Endothelial cell of umbilical vein (primary cell): ENCODE measurements around the gene GMEB2. TPM values are rescaled to one million over a fixed set of nuclear protein-coding genes. Genes with fewer than 3 reads are reported as not detected.
"Not testable (repeated sequence)": the region's sequence is repeated elsewhere in the genome, so short reads cannot be mapped to it uniquely, and the experiment has no call there.

Experiments used
- BruUV-seq: library from RNA; stranded (reverse); fragments of 400-500 nt; replicated peaks from 2 replicates; lab custom pipeline; 2021; lab: Mats Ljungman, UMichigan
- CTCF ChIA-PET: fragments of 300-600, 350-600 bp; sonication (Branson Sonifier 250); formaldehyde crosslinking; loops from one replicate; lab custom pipeline; 2021; ENCODE audit warnings: antibody characterized with exemption, inconsistent platforms; lab: Charles Lee
- POLR2A ChIA-PET: fragments of 300-600, 350-600 bp; sonication (Branson Sonifier 250); formaldehyde crosslinking; loops from one replicate; lab custom pipeline; 2021; ENCODE audit warnings: antibody characterized with exemption, inconsistent platforms; lab: Charles Lee
- DNase-seq: peaks from one replicate; pipeline ENCODE4 v3.0.0-alpha.2; 2011; ENCODE audit warnings: low read depth, low spot score
- FAIRE-seq: peaks from 2 replicates; lab custom pipeline; 2011; peaks lifted over from hg19 to GRCh38; lab: Jason Lieb, UNC
- H2AFZ ChIP-seq: 2 replicates; pipeline ENCODE4 v1.6.0; 2012; ENCODE audit warnings: low read depth, low read length, control low read depth, inconsistent platforms
- H3K27ac ChIP-seq: 2 replicates; pipeline ENCODE4 v1.5.1; 2011; ENCODE audit warnings: low read depth, mild to moderate bottlenecking, control low read depth, low read length, moderate library complexity; ENCODE audit not compliant: insufficient read depth
- H3K27me3 ChIP-seq, 2 experiments: 2 replicates each; pipeline versions ENCODE4 v1.6.0 to v1.6.1; 2011; ENCODE audit warnings: low read length in 2 of 2, mixed read lengths in 1 of 2; ENCODE audit not compliant: control insufficient read depth in 2 of 2, insufficient read depth in 2 of 2
- H3K36me3 ChIP-seq, 2 experiments: 2 replicates in 1 of 2; 3 replicates in 1 of 2; pipeline ENCODE4 v1.5.1; 2011; ENCODE audit warnings: low read length in 2 of 2, mild to moderate bottlenecking in 1 of 2, moderate library complexity in 1 of 2; ENCODE audit not compliant: control insufficient read depth in 2 of 2, insufficient read depth in 2 of 2; ENCODE audit errors: extremely low read depth in 1 of 2
- H3K4me1 ChIP-seq: 3 replicates; pipeline ENCODE4 v1.5.1; 2011; ENCODE audit warnings: mild to moderate bottlenecking, low read length; ENCODE audit not compliant: control insufficient read depth, insufficient read depth; ENCODE audit errors: extremely low read depth
- H3K4me2 ChIP-seq: 2 replicates; pipeline ENCODE4 v1.6.1; 2011; ENCODE audit warnings: low read length, control low read depth, mixed read lengths; ENCODE audit not compliant: insufficient read depth
- H3K4me3 ChIP-seq, 3 experiments: fragments of 200-600 bp in 1 of 3; sonication (generic), shearing (Covaris generic) in 1 of 3; replicated peaks in 1 of 3; 2 replicates each; pipeline ENCODE4 v1.5.1; 2011 to 2016; ENCODE audit warnings: control low read depth in 3 of 3, low read length in 3 of 3, mild to moderate bottlenecking in 2 of 3, inconsistent platforms in 1 of 3, low read depth in 1 of 3, moderate library complexity in 1 of 3; ENCODE audit not compliant: insufficient read depth in 1 of 3
- H3K79me2 ChIP-seq: 2 replicates; pipeline ENCODE4 v1.6.0; 2012; ENCODE audit warnings: low read length, inconsistent platforms; ENCODE audit not compliant: control insufficient read depth, insufficient read depth
- H3K9ac ChIP-seq: replicated peaks from 2 replicates; pipeline ENCODE3; 2011; ENCODE audit warnings: low read length, control low read depth; ENCODE audit not compliant: insufficient read depth; ENCODE audit errors: extremely low read depth
- H3K9me1 ChIP-seq: replicated peaks from 3 replicates; pipeline ENCODE4 v1.6.0; 2011; ENCODE audit warnings: mild to moderate bottlenecking, low read length; ENCODE audit not compliant: control insufficient read depth, insufficient read depth; ENCODE audit errors: extremely low read depth
- H3K9me3 ChIP-seq: replicated peaks from 2 replicates; pipeline ENCODE4 v1.5.1; 2012; ENCODE audit warnings: low read length, inconsistent platforms; ENCODE audit not compliant: control insufficient read depth, insufficient read depth
- H4K20me1 ChIP-seq: replicated peaks from 2 replicates; pipeline ENCODE3; 2011; ENCODE audit warnings: mild to moderate bottlenecking, low read length; ENCODE audit not compliant: control insufficient read depth, insufficient read depth; ENCODE audit errors: extremely low read depth
- EZH2 ChIP-seq: IDR thresholded peaks from 2 replicates; pipeline ENCODE4 v1.6.1; 2012; ENCODE audit warnings: borderline replicate concordance, low read depth, mild to moderate bottlenecking, moderate library complexity, low read length, inconsistent platforms; ENCODE audit not compliant: severe bottlenecking
- FOS ChIP-seq: IDR thresholded peaks from 2 replicates; pipeline ENCODE4 v1.6.1; 2011; ENCODE audit warnings: mild to moderate bottlenecking, low read length, moderate library complexity, borderline replicate concordance; ENCODE audit not compliant: insufficient read depth
- GATA2 ChIP-seq: IDR thresholded peaks from 2 replicates; pipeline ENCODE4 v1.7.0; 2011; ENCODE audit warnings: low read depth, mild to moderate bottlenecking, moderate library complexity, mixed read lengths, low read length; ENCODE audit not compliant: insufficient read length, insufficient read depth
- JUN ChIP-seq: IDR thresholded peaks from 2 replicates; pipeline ENCODE4 v1.6.1; 2011; ENCODE audit warnings: borderline replicate concordance, low read depth; ENCODE audit not compliant: insufficient read length, insufficient read depth
- MYC ChIP-seq: IDR thresholded peaks from one replicate; pipeline ENCODE4 v1.6.1; 2011; ENCODE audit warnings: mild to moderate bottlenecking, low read depth, low read length
- POLR2A ChIP-seq: IDR thresholded peaks from 2 replicates; pipeline ENCODE4 v1.6.1; 2012; ENCODE audit warnings: low read depth, mild to moderate bottlenecking, control low read depth, low read length
- POLR2AphosphoS5 ChIP-seq: IDR thresholded peaks from 2 replicates; pipeline ENCODE4 v1.6.1; 2012; ENCODE audit warnings: low read depth, mild to moderate bottlenecking, control low read depth, low read length, moderate library complexity; ENCODE audit not compliant: insufficient read depth
- dilution Hi-C: fragments of 300-500 bp; cut with MboI; formaldehyde crosslinking; loops from one replicate; pipeline ENCODE4 v1.15.0; 2019; ENCODE audit warnings: low sequenced_read_pairs; ENCODE audit not compliant: extremely low pct_ligation_motif_present
- intact Hi-C: fragments of 100-400 bp; cut with micrococcal nuclease; formaldehyde crosslinking; loops from one replicate; pipeline ENCODE4 v1.10.0; 2022
- polyA plus RNA-seq, 4 experiments: library from polyadenylated mRNA; depleted of rRNA in 3 of 4; stranded (reverse) in 3 of 4; unstranded in 1 of 4; fragments of >200 nt; gene quantifications; 2 replicates each; pipeline versions ENCODE4 v1.2.1 to v1.2.3, GENCODE V29; 2011 to 2012; ENCODE audit warnings: missing spikeins in 1 of 4
- total RNA-seq: library from RNA; stranded (reverse); gene quantifications from 2 replicates; pipeline ENCODE4 v1.2.3, GENCODE V29; 2021
- TF ChIP-seq, protein P1 (sequence below), 2 donors: IDR thresholded peaks; 1 replicate in 1 of 2; 2 replicates in 1 of 2; pipeline ENCODE4 v1.5.1; 2011; ENCODE audit warnings: low read length in 2 of 2, mild to moderate bottlenecking in 2 of 2, moderate library complexity in 2 of 2, control low read depth in 1 of 2, inconsistent platforms in 1 of 2, low read depth in 1 of 2; ENCODE audit not compliant: insufficient read depth in 1 of 2; ENCODE audit errors: extremely low read depth in 1 of 2
- TF ChIP-seq, protein P2 (sequence below): IDR thresholded peaks from 2 replicates; pipeline ENCODE4 v1.6.1; 2011; ENCODE audit not compliant: insufficient read depth, insufficient read length

The GMEB2 gene
- total and polyA plus RNA-seq, 2 donors (not counting 3 experiments of a cell fraction or from before 2014, with no cell fraction given), result 12.7 to 14.1 TPM

DNA sequence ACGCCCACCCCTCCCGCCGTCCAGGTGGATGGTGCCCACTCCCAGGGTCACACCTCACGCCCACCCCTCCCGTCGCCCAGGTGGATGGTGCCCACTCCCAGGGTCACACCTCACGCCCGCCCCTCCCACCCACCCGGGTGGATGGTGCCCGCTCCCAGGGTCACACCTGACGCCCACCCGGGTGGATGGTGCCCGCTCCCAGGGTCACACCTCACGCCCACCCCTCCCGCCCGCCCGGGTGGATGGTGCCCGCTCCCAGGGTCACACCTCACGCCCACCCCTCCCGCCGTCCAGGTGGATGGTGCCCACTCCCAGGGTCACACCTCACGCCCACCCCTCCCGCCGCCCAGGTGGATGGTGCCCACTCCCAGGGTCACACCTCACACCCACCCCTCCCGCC is 23.6 kb upstream of the GMEB2 start:
- H3K4me1 ChIP-seq, H3K79me2 ChIP-seq, intact Hi-C loops, H2AFZ ChIP-seq, H3K9me3 ChIP-seq, dilution Hi-C loops, FAIRE-seq, H3K4me2 ChIP-seq, H3K27ac ChIP-seq, H3K9ac ChIP-seq, H4K20me1 ChIP-seq, CTCF ChIA-PET, BruUV-seq, DNase-seq, H3K36me3 ChIP-seq, POLR2A ChIA-PET, H3K9me1 ChIP-seq, H3K4me3 ChIP-seq: not testable (repeated sequence)
- H3K27me3 ChIP-seq, result peaks cover 1 to 11% of the 10 kb centered on the region in 2 experiments

DNA sequence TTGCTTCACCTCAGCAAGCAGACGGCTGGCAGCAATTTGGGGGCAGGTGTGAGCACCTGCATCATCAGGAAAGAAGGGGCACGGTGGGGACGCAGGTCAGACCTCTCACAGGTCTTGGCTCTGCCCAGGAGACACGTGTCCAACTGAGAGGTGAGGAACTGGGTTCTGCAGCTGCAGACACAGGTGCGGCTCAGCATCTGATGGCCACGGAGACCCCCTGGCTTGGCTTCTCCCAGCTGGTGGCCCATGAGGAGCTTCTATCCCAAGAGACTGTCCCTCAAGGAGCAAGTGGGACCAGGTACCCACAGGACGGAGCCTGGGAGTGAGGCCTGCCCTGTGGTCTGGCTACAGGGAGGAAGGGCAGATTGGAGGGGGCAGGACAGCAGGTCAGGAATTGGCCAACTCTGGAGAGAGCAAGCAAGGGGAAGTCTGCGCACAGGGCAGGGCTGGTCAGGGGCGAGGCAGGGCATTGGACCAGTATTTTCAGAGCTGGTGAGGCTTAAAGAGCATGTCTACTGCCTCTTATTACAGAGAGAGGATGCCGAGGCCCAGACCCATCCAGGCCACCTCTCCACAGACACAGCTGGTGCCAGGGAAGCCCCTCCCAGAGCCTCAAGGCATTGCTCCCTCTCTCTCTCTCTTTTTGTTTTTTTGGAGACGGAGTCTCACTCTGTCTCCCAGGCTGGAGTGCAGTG is 22.1 kb upstream of the GMEB2 start:
- no peaks in the 10 kb centered on the region for H3K36me3 ChIP-seq
- H2AFZ ChIP-seq, result no peak overlapping the region
- POLR2A ChIA-PET, result no interaction called here
- peaks cover 1 to 11% of the 10 kb centered on the region in 2 experiments for H3K27me3 ChIP-seq
- H3K79me2 ChIP-seq, result no peaks in the 10 kb centered on the region
- DNase-seq (no peak), FAIRE-seq (no peak)
- dilution Hi-C loops, result no loop called here
- peaks cover 6% of the 10 kb centered on the region for H3K4me1 ChIP-seq
- H3K4me3 ChIP-seq, result no peak overlapping the region
- CTCF ChIA-PET, result no interaction called here
- TF ChIP-seq JUN (no peak), GATA2 (no peak), FOS (no peak), POLR2A (no peak), MYC (no peak), POLR2AphosphoS5 (no peak), EZH2 (no peak)
- TF ChIP-seq, protein P1, sequence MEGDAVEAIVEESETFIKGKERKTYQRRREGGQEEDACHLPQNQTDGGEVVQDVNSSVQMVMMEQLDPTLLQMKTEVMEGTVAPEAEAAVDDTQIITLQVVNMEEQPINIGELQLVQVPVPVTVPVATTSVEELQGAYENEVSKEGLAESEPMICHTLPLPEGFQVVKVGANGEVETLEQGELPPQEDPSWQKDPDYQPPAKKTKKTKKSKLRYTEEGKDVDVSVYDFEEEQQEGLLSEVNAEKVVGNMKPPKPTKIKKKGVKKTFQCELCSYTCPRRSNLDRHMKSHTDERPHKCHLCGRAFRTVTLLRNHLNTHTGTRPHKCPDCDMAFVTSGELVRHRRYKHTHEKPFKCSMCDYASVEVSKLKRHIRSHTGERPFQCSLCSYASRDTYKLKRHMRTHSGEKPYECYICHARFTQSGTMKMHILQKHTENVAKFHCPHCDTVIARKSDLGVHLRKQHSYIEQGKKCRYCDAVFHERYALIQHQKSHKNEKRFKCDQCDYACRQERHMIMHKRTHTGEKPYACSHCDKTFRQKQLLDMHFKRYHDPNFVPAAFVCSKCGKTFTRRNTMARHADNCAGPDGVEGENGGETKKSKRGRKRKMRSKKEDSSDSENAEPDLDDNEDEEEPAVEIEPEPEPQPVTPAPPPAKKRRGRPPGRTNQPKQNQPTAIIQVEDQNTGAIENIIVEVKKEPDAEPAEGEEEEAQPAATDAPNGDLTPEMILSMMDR (IDR thresholded peaks at IDR 0.05; ENCODE audit: extremely low read depth in 1 of 2, insufficient read depth in 1 of 2, low read depth in 1 of 2, low read length in 2 of 2), result no peak
- TF ChIP-seq, protein P2, sequence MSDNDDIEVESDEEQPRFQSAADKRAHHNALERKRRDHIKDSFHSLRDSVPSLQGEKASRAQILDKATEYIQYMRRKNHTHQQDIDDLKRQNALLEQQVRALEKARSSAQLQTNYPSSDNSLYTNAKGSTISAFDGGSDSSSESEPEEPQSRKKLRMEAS, result no peak
- intact Hi-C loops, result no loop called here
- no TSS peak for BruUV-seq
- H3K9me1 ChIP-seq, result no peaks in the 10 kb centered on the region
- no peaks in the 10 kb centered on the region for H4K20me1 ChIP-seq
- H3K9me3 ChIP-seq, result no peaks in the 10 kb centered on the region
- no peak overlapping the region for H3K4me2 ChIP-seq
- H3K27ac ChIP-seq, result no peak overlapping the region
- no peak overlapping the region for H3K9ac ChIP-seq
